UCSD-AML1 (cell line): ENCODE results near the gene RBM10.

ENCODE experiments used
- DNase-seq: peaks from one replicate; lab custom pipeline; 2025; ENCODE audit not compliant: unreplicated experiment; lab: John Stamatoyannopoulos, UW

Gene RBM10

GRCh38 chrX:47233333-47234113 lies 88.5 kb downstream of the RBM10 start:
- DNase-seq: peak; percentile 92

- no peak for DNase-seq
These were observed 89.6 kb downstream of the RBM10 start for GRCh38 chrX:47234583-47234982.

DNA sequence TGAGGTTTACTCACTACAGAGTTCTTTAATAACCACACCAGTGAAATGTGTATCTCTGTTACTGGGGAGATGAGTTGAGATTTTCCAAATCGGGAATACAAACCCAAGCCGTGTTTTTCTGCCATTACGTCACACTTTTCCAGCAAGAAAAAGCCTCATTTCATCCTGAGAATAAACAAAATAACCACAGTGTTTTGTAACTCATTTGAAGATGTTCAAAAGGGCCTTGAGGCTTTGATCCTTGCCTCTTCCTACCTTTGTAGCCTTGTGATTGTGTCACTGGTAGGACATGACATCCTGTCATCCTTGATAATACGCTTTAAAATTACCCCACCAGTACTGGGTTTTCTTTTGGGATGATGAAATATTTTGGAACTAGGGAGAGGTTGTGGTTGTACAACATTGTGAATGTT lies 90.7 kb downstream of the RBM10 start:
- no peak for DNase-seq
